Muscle layer of colon (tissue), 2 donors: ENCODE measurements around the gene CHRNB2.

Experiments
- H3K27ac ChIP-seq: one replicate; pipeline ENCODE4 v1.7.0; 2013; ENCODE audit warnings: low read depth, mild to moderate bottlenecking, low read length, moderate library complexity
- H3K27me3 ChIP-seq, 2 donors: one replicate each; pipeline ENCODE4 v1.7.0; 2013; ENCODE audit warnings: low read length in 2 of 2, mild to moderate bottlenecking in 2 of 2; ENCODE audit not compliant: insufficient read depth in 2 of 2, control insufficient read depth in 1 of 2
- H3K36me3 ChIP-seq: one replicate; pipeline ENCODE4 v1.7.0; 2013; ENCODE audit warnings: mild to moderate bottlenecking, low read length; ENCODE audit not compliant: insufficient read depth
- H3K4me1 ChIP-seq: one replicate; pipeline ENCODE4 v1.7.0; 2013; ENCODE audit warnings: mild to moderate bottlenecking, low read length; ENCODE audit not compliant: insufficient read depth
- H3K4me3 ChIP-seq, 2 donors: one replicate each; pipeline ENCODE4 v1.7.0; 2013; ENCODE audit warnings: low read length in 2 of 2, low read depth in 1 of 2, mild to moderate bottlenecking in 1 of 2, moderate library complexity in 1 of 2
- H3K9ac ChIP-seq: one replicate; pipeline ENCODE4 v1.7.0; 2013; ENCODE audit warnings: low read length
- H3K9me3 ChIP-seq: one replicate; pipeline ENCODE4 v1.7.0; 2013; ENCODE audit warnings: mild to moderate bottlenecking, low read length
- donor health status: abdominal sarcoma.
- donor health status: Adenocarcinoma of cecum.

The CHRNB2 gene

GRCh38 chr1:154557248-154557938 lies 10.2 kb upstream of the CHRNB2 start:
- Histone ChIP-seq H3K4me1 (peaks cover 44% of the 10 kb centered on the region), H3K9ac (peak overlapping the region; percentile 71), H3K36me3 (peaks cover 38% of the 10 kb centered on the region), H3K9me3 (no peaks in the 10 kb centered on the region), H3K27ac (peak overlapping the region; percentile 82), H3K27me3 (no peaks in the 10 kb centered on the region), H3K4me3 (peak overlapping the region; percentile 40 to 77)

- Histone ChIP-seq H3K36me3 (peaks cover 30% of the 10 kb centered on the region), H3K9ac (peak within 1 kb of the TSS; percentile 71), H3K27ac (peak within 1 kb of the TSS; percentile 83), H3K27me3 (no peaks in the 10 kb centered on the region), H3K4me3 (peak within 1 kb of the TSS; percentile 40 to 89), H3K4me1 (peaks cover 39% of the 10 kb centered on the region), H3K9me3 (no peaks in the 10 kb centered on the region)
Measured at GRCh38 chr1:154557939-154558719, 9.4 kb upstream of the CHRNB2 start, which contains the start of gene UBE2Q1. TSS of gene UBE2Q1 (minus strand) at chr1:154558662. CDS start at chr1:154558553, 109 bp downstream.

- H3K36me3 ChIP-seq = peaks cover 23% of the 10 kb centered on the region
- no peaks in the 10 kb centered on the region for H3K27me3 ChIP-seq
- H3K9ac ChIP-seq = peak overlapping the region; percentile 47
- H3K27ac ChIP-seq = peak overlapping the region; percentile 83
- H3K9me3 ChIP-seq = no peaks in the 10 kb centered on the region
- peak overlapping the region; percentile 34 to 89 for H3K4me3 ChIP-seq
- peaks cover 32% of the 10 kb centered on the region for H3K4me1 ChIP-seq
Measured at GRCh38 chr1:154558720-154559465, 8.7 kb upstream of the CHRNB2 start.

GRCh38 chr1:154559466-154560044 lies 8.0 kb upstream of the CHRNB2 start:
- H3K4me1 ChIP-seq = peaks cover 29% of the 10 kb centered on the region
- H3K27ac ChIP-seq = peak overlapping the region; percentile 83
- peaks cover 16% of the 10 kb centered on the region for H3K36me3 ChIP-seq
- H3K4me3 ChIP-seq = peak overlapping the region; percentile 34 to 89
- no peaks in the 10 kb centered on the region for H3K27me3 ChIP-seq
- H3K9ac ChIP-seq = peak overlapping the region; percentile 47
- no peaks in the 10 kb centered on the region for H3K9me3 ChIP-seq

GRCh38 chr1:154565876-154566275 lies 1.7 kb upstream of the CHRNB2 start:
- Histone ChIP-seq H3K9ac (no peak overlapping the region), H3K9me3 (no peaks in the 10 kb centered on the region), H3K27ac (no peak overlapping the region), H3K4me1 (no peaks in the 10 kb centered on the region), H3K36me3 (no peaks in the 10 kb centered on the region), H3K27me3 (peaks cover 0 to 7% of the 10 kb centered on the region in 2 donors), H3K4me3 (no peak overlapping the region)

GRCh38 chr1:154568157-154568815 lies 708 bp downstream of the CHRNB2 start:
- peaks cover 0 to 7% of the 10 kb centered on the region in 2 donors for H3K27me3 ChIP-seq
- no peak overlapping the region for H3K27ac ChIP-seq
- no peaks in the 10 kb centered on the region for H3K36me3 ChIP-seq
- H3K4me3 ChIP-seq = no peak overlapping the region
- no peaks in the 10 kb centered on the region for H3K9me3 ChIP-seq
- no peaks in the 10 kb centered on the region for H3K4me1 ChIP-seq
- no peak overlapping the region for H3K9ac ChIP-seq

GRCh38 chr1:154571244-154571963 lies 3.8 kb downstream of the CHRNB2 start:
- peaks cover 0 to 7% of the 10 kb centered on the region in 2 donors for H3K27me3 ChIP-seq
- H3K4me1 ChIP-seq = no peaks in the 10 kb centered on the region
- no peak overlapping the region for H3K4me3 ChIP-seq
- no peaks in the 10 kb centered on the region for H3K36me3 ChIP-seq
- no peak overlapping the region for H3K27ac ChIP-seq
- H3K9me3 ChIP-seq = no peaks in the 10 kb centered on the region
- no peak overlapping the region for H3K9ac ChIP-seq

GRCh38 chr1:154571964-154572288 lies 4.3 kb downstream of the CHRNB2 start:
- Histone ChIP-seq H3K36me3 (no peaks in the 10 kb centered on the region), H3K27ac (no peak overlapping the region), H3K9me3 (no peaks in the 10 kb centered on the region), H3K4me1 (no peaks in the 10 kb centered on the region), H3K9ac (no peak overlapping the region), H3K4me3 (no peak overlapping the region), H3K27me3 (peaks cover 0 to 7% of the 10 kb centered on the region in 2 donors)

GRCh38 chr1:154572468-154573167 lies 5.0 kb downstream of the CHRNB2 start:
- H3K9ac ChIP-seq = no peak overlapping the region
- no peaks in the 10 kb centered on the region for H3K9me3 ChIP-seq
- H3K36me3 ChIP-seq = no peaks in the 10 kb centered on the region
- H3K27me3 ChIP-seq = peaks cover 0 to 7% of the 10 kb centered on the region in 2 donors
- H3K4me1 ChIP-seq = no peaks in the 10 kb centered on the region
- no peak overlapping the region for H3K27ac ChIP-seq
- H3K4me3 ChIP-seq = no peak overlapping the region

GRCh38 chr1:154573168-154573510 lies 5.6 kb downstream of the CHRNB2 start:
- Histone ChIP-seq H3K27ac (no peak overlapping the region), H3K4me3 (no peak overlapping the region), H3K4me1 (no peaks in the 10 kb centered on the region)

More at GRCh38 chr1:154573168-154573510, 5.6 kb downstream of the CHRNB2 start:
- Histone ChIP-seq H3K9ac (no peak overlapping the region), H3K9me3 (no peaks in the 10 kb centered on the region), H3K27me3 (peaks cover 0 to 6% of the 10 kb centered on the region in 2 donors), H3K36me3 (no peaks in the 10 kb centered on the region)
